ENCODE measurements around the gene TBC1D5. TPM values are rescaled to one million over a fixed set of nuclear protein-coding genes. Genes with fewer than 3 reads are reported as not detected.

Gene TBC1D5
- polyA plus RNA-seq, 2 donors: 4.5 to 6.7 TPM

- WGBS, 2 donors: 92 to 93% methylated on average over 6 of the region's 6 CpGs
- peaks cover 0 to 3% of the 10 kb centered on the region in 2 donors for H3K9me3 ChIP-seq (ENCODE audit: control insufficient read depth in 2 of 2, insufficient read depth in 1 of 2, low read depth in 1 of 2, low read length in 1 of 2)
- H3K4me3 ChIP-seq (ENCODE audit: low read depth in 1 of 2, low read length in 2 of 2): no peak overlapping the region
- no peaks in the 10 kb centered on the region for H3K27me3 ChIP-seq (ENCODE audit: control insufficient read depth in 1 of 2, insufficient read depth in 2 of 2, low read length in 2 of 2)
- no peaks in the 10 kb centered on the region for H3K4me1 ChIP-seq (ENCODE audit: control insufficient read depth in 2 of 2, insufficient read depth in 2 of 2, low read length in 1 of 2)
- no peaks in the 10 kb centered on the region for H3K36me3 ChIP-seq (ENCODE audit: control insufficient read depth in 2 of 2, insufficient read depth in 2 of 2, low read length in 1 of 2)
- H3K27ac ChIP-seq (ENCODE audit: low read depth in 2 of 2, low read length in 1 of 2): no peak overlapping the region
Observed at GRCh38 chr3:17118771-17119170, 623.7 kb downstream of the TBC1D5 start.

DNA sequence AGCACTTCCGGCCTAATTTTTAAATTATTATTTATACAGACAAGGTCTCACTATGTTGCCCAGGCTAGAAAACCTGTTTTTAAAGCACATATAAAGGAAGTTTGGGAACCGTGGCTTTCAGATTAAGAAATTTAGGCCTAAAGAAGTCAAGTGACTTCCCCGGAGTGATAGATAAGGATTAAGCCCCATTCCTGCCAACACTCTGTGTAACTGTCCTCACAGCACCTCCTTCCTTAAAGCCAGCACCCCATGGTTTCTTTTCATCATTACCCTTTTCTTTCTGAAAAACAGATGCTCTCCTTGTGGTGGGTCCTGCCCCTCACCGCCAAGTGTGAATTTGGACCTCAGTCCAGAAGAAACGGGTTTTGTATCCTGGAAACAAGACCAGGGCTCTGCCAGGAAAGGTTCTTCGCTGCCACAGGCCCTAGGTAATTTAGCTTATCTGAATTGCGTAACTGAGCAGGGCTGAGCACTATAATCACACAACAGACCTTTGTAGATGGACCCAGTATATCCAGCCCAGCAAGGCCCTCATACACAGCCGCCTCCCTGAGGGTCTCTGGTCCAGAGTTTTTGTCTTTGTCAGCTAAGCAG, 626.3 kb downstream of the TBC1D5 start:
- WGBS, 2 donors: 77 to 86% methylated on average over 8 of the region's 8 CpGs
- H3K27me3 ChIP-seq (ENCODE audit: control insufficient read depth in 1 of 2, insufficient read depth in 2 of 2, low read length in 2 of 2): no peaks in the 10 kb centered on the region
- H3K9me3 ChIP-seq (ENCODE audit: control insufficient read depth in 2 of 2, insufficient read depth in 1 of 2, low read depth in 1 of 2, low read length in 1 of 2): no peaks in the 10 kb centered on the region
- no peak overlapping the region for H3K4me3 ChIP-seq (ENCODE audit: low read depth in 1 of 2, low read length in 2 of 2)
- H3K27ac ChIP-seq (ENCODE audit: low read depth in 2 of 2, low read length in 1 of 2): no peak overlapping the region
- H3K36me3 ChIP-seq (ENCODE audit: control insufficient read depth in 2 of 2, insufficient read depth in 2 of 2, low read length in 1 of 2): no peaks in the 10 kb centered on the region
- H3K4me1 ChIP-seq (ENCODE audit: control insufficient read depth in 2 of 2, insufficient read depth in 2 of 2, low read length in 1 of 2): no peaks in the 10 kb centered on the region

DNA sequence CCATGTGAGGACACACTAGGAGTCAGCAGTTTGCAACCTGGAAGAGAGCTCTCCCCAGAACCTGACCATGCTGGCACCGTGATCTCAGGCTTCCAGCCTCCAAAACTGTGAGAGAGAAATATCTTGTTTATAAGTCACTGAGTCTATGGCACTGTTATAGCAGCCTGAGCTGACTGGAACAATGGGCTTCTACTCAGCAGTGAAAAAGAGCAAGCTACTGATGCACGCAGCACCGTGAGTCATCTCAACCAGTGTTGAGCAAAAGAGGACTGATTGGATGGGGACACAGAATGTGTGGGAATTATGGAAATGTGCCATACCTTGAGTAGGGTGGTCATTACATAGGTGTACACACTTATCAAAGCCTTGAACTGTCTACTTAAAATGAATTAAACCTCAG, 627.2 kb downstream of the TBC1D5 start:
- H3K4me3 ChIP-seq (ENCODE audit: low read depth in 1 of 2, low read length in 2 of 2): no peak overlapping the region
- no peaks in the 10 kb centered on the region for H3K27me3 ChIP-seq (ENCODE audit: control insufficient read depth in 1 of 2, insufficient read depth in 2 of 2, low read length in 2 of 2)
- WGBS, 2 donors: 90 to 91% methylated on average over 3 of the region's 3 CpGs
- no peaks in the 10 kb centered on the region for H3K4me1 ChIP-seq (ENCODE audit: control insufficient read depth in 2 of 2, insufficient read depth in 2 of 2, low read length in 1 of 2)
- H3K9me3 ChIP-seq (ENCODE audit: control insufficient read depth in 2 of 2, insufficient read depth in 1 of 2, low read depth in 1 of 2, low read length in 1 of 2): no peaks in the 10 kb centered on the region
- no peak overlapping the region for H3K27ac ChIP-seq (ENCODE audit: low read depth in 2 of 2, low read length in 1 of 2)
- no peaks in the 10 kb centered on the region for H3K36me3 ChIP-seq (ENCODE audit: control insufficient read depth in 2 of 2, insufficient read depth in 2 of 2, low read length in 1 of 2)

DNA sequence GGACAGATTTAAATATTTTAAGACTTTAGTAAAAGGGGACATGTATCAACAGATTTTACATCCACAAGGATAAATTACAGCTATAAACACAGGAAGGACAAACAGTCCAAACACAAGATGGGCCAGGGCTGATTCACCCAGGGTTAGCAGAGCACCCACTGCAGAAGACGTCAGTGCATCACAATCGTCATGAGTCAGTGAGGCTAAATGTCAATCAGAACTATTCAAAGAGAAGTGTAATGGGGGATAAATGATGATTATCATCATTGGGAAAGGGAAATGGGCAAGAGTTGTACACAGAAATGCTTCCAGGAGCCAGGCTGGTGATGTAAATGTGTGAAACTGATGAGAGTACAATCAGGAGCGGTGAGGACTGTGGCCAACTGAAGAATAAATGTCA, 630.8 kb downstream of the TBC1D5 start:
- 77 to 82% methylated on average over 3 of the region's 3 CpGs for WGBS, 2 donors
- H3K9me3 ChIP-seq (ENCODE audit: control insufficient read depth in 2 of 2, insufficient read depth in 1 of 2, low read depth in 1 of 2, low read length in 1 of 2): no peaks in the 10 kb centered on the region
- no peaks in the 10 kb centered on the region for H3K27me3 ChIP-seq (ENCODE audit: control insufficient read depth in 1 of 2, insufficient read depth in 2 of 2, low read length in 2 of 2)
- H3K4me3 ChIP-seq (ENCODE audit: low read depth in 1 of 2, low read length in 2 of 2): no peak overlapping the region
- H3K36me3 ChIP-seq (ENCODE audit: control insufficient read depth in 2 of 2, insufficient read depth in 2 of 2, low read length in 1 of 2): no peaks in the 10 kb centered on the region
- H3K4me1 ChIP-seq (ENCODE audit: control insufficient read depth in 2 of 2, insufficient read depth in 2 of 2, low read length in 1 of 2): no peaks in the 10 kb centered on the region
- no peak overlapping the region for H3K27ac ChIP-seq (ENCODE audit: low read depth in 2 of 2, low read length in 1 of 2)

DNA sequence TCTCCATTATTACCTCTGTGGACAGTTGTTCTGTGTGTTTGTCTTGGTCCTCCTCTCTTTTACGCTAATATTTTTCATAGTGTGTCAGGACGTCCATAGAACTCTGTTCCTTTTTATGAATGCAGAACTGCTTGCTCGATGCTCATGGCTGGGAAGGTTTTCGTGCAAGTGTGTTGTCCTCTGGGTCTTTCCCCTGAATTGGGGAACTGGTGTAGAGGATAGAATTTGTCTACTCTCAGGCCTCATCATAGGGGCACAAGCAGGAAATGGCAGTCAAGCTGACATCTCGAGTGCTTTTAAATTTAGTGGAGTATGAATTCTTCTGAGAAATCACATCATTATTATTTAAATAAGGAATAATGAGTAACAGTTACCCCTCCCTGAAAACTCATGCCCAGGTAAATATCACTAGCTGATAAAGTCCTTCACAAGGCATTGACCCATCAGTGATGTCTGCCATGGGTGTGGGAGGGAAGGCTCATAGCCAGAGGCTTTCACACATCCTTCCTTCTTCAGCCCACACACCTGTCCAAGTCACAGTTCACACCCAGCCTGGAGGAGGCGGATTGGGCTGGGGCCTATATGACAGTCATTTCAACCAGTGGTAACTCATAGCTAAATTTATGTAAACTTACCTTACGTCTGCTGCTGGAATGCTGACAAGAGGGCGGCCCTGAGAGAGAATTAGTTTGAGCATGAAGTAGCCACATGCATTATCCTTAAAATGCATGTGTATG, 631.6 kb downstream of the TBC1D5 start:
- Histone ChIP-seq H3K36me3 (ENCODE audit: control insufficient read depth in 2 of 2, insufficient read depth in 2 of 2, low read length in 1 of 2) (no peaks in the 10 kb centered on the region), H3K4me3 (ENCODE audit: low read depth in 1 of 2, low read length in 2 of 2) (no peak overlapping the region), H3K27me3 (ENCODE audit: control insufficient read depth in 1 of 2, insufficient read depth in 2 of 2, low read length in 2 of 2) (no peaks in the 10 kb centered on the region), H3K4me1 (ENCODE audit: control insufficient read depth in 2 of 2, insufficient read depth in 2 of 2, low read length in 1 of 2) (no peaks in the 10 kb centered on the region), H3K9me3 (ENCODE audit: control insufficient read depth in 2 of 2, insufficient read depth in 1 of 2, low read depth in 1 of 2, low read length in 1 of 2) (no peaks in the 10 kb centered on the region), H3K27ac (ENCODE audit: low read depth in 2 of 2, low read length in 1 of 2) (no peak overlapping the region)
- WGBS, 2 donors: 71 to 76% methylated on average over 8 of the region's 8 CpGs
